RWPE1 (cell line): ENCODE measurements around the gene SIX6.
"Not testable (repeated sequence)": the region's sequence is repeated elsewhere in the genome, so short reads cannot be mapped to it uniquely, and the experiment has no call there.

Source experiments
- CTCF ChIA-PET: fragments of 350-600 bp; sonication (Branson Sonifier 250); formaldehyde crosslinking; extraction: SDS; loops from one replicate; lab custom pipeline; 2021; lab: Yijun Ruan, JAX
- POLR2A ChIA-PET: fragments of 400-600 bp; formaldehyde crosslinking; extraction: SDS; loops from one replicate; lab custom pipeline; 2020; ENCODE audit warnings: antibody characterized with exemption; ENCODE audit not compliant: low non-redundant PET; lab: Yijun Ruan, JAX
- DNase-seq: peaks from one replicate; pipeline ENCODE4 v3.0.0; 2012; ENCODE audit warnings: low spot score
- H3K27ac ChIP-seq: fragments of 450-650 bp; 2 replicates; pipeline ENCODE4 v1.5.1; 2017
- CTCF ChIP-seq: fragments of 450-650 bp; conservative IDR thresholded peaks from 2 replicates; pipeline ENCODE4 v1.5.1; 2017; ENCODE audit warnings: low read depth, mild to moderate bottlenecking

The SIX6 gene

GRCh38 chr14:60508707-60509437, at the start of gene SIX6:
SIX6 (plus strand) TSS chr14:60509146; CDS start chr14:60509399, 253 bp downstream.
- DNase-seq, result peak; percentile 16
- no peak for TF ChIP-seq CTCF
- no peak within 1 kb of the TSS for H3K27ac ChIP-seq
- CTCF ChIA-PET, result no interaction called here
- POLR2A ChIA-PET, result no interaction called here

GRCh38 chr14:60480248-60480647, 28.7 kb upstream of the SIX6 start:
- DNase-seq, POLR2A ChIA-PET, CTCF ChIA-PET, H3K27ac ChIP-seq: not testable (repeated sequence)

GRCh38 chr14:60482743-60483142, 26.2 kb upstream of the SIX6 start:
- CTCF ChIA-PET, result no interaction called here
- POLR2A ChIA-PET, result no interaction called here
- DNase-seq, result peak; percentile 52
- no peak overlapping the region for H3K27ac ChIP-seq
- TF ChIP-seq CTCF, result no peak

GRCh38 chr14:60485057-60485597, 23.8 kb upstream of the SIX6 start:
- no peak overlapping the region for H3K27ac ChIP-seq
- no peak for DNase-seq
- ChIA-PET CTCF (interaction anchor here (0.6 kb wide), 1 partner anchor 56 kb away, joined by 6 read pairs; no protein-coding TSS in a partner anchor), POLR2A (no interaction called here)
- no peak for TF ChIP-seq CTCF

DNA sequence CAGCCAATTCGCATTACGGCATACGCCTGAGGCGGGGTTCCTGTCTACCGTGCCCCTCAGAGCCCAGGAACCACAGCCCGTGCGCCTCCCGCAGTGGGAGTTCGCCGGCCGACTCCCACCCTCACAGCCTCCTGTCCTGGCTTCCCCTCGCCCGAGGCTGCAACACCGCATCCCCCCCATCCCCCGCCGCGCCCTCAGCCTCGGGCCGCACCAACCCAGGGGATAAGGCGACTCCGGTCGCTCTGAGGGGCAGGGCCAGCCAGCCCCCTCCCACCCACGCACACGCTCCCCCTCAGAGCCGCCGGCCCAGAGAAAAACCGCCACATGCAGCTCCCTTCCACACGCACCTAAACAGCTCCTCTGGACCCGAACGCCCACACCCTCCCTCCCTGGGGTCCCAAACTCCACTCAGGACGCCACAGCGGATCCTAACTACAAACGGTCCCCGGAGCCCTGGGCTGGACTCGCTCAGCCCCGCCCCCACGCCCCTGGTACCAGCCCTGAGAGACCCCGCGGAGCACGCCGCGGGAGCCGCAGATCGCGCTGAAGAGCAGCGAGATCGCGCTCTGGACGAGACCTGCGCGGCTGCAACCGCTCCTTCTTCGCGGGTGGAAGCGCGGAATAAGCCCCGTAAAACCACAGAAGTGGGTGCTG, 23.2 kb upstream of the SIX6 start, which contains the start of gene C14orf39:
Gene C14orf39, minus strand, starts transcription at position 466 of the 654 bp plus-strand sequence. CDS start 985 bp downstream, outside the sequence.
- TF ChIP-seq CTCF, result no peak
- DNase-seq, result no peak
- CTCF ChIA-PET, result no interaction called here
- no peak within 1 kb of the TSS for H3K27ac ChIP-seq
- POLR2A ChIA-PET, result no interaction called here

GRCh38 chr14:60487211-60487610, 21.7 kb upstream of the SIX6 start:
- ChIA-PET CTCF (no interaction called here), POLR2A (no interaction called here)
- TF ChIP-seq CTCF, result no peak
- no peak for DNase-seq
- no peak overlapping the region for H3K27ac ChIP-seq
